Peyer's patch (tissue), 4 donors: ENCODE data around the gene ARMC9.

Experiments
- POLR2A ChIP-seq, 2 donors: fragments of 450-650 bp; IDR thresholded peaks; one replicate each; pipeline ENCODE4 v1.5.1; 2017; ENCODE audit warnings: antibody characterized with exemption in 2 of 2, mild to moderate bottlenecking in 2 of 2, moderate library complexity in 2 of 2
- TF ChIP-seq, protein P1 (sequence below), 6 experiments: fragments of 450-650 bp in 4 of 6; fragments of 200-600 bp in 2 of 6; sonication (generic) in 1 of 6; IDR thresholded peaks; one replicate each; pipeline ENCODE4 v1.5.1; 2017 to 2019; ENCODE audit warnings: antibody characterized with exemption in 6 of 6, mild to moderate bottlenecking in 3 of 6, moderate library complexity in 1 of 6

DNA sequence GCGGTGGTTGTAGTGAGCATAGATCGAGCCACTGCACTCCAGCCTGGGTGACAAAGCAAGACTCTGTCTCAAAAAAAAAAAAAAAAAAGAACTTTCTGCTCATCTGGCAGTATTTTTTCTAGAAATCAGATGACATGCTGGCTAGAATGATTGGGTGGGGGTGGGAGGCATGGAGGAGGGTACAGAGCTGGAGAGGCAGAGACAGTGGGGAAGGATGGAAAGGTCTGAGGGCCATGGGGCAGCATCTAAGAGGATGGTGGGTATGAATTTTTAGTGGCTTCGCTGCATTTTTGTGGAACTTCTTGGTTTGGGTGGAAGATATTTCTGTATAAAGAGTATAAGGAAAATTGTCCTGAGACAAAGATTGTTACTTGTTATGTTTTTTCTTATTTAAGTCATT is 23.3 kb downstream of the ARMC9 start:
- no peak for TF ChIP-seq POLR2A (IDR thresholded peaks at IDR 0.05)
- TF ChIP-seq, protein P1, sequence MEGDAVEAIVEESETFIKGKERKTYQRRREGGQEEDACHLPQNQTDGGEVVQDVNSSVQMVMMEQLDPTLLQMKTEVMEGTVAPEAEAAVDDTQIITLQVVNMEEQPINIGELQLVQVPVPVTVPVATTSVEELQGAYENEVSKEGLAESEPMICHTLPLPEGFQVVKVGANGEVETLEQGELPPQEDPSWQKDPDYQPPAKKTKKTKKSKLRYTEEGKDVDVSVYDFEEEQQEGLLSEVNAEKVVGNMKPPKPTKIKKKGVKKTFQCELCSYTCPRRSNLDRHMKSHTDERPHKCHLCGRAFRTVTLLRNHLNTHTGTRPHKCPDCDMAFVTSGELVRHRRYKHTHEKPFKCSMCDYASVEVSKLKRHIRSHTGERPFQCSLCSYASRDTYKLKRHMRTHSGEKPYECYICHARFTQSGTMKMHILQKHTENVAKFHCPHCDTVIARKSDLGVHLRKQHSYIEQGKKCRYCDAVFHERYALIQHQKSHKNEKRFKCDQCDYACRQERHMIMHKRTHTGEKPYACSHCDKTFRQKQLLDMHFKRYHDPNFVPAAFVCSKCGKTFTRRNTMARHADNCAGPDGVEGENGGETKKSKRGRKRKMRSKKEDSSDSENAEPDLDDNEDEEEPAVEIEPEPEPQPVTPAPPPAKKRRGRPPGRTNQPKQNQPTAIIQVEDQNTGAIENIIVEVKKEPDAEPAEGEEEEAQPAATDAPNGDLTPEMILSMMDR (IDR thresholded peaks at IDR 0.05) = no peak
